Measurements from ENCODE around the gene ICAM2.

DNA sequence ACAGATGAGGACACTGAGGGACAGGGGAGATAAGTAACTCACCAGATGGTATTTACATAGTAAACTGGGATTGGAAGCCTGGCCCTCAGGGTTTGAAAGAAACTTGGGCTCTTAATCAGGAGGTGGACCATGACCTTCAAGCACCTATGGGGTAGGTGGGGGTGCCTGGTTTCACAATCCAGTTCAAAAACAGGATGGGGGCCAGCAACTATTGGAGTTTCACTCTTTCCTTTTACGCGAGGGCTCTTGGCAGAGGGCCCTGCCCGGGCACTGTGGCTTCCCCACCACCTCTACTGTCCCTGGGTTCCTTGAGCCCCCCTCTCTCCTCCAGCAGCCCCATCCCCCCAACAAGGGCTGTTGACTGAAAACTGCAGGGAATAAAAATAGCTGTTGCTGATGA, 33.6 kb downstream of the ICAM2 start:
- TF ChIP-seq EZH2 (IDR thresholded peaks at IDR 0.05; ENCODE audit: insufficient read depth, poor library complexity, severe bottlenecking) (no peak), EZH2phosphoT487 (IDR thresholded peaks at IDR 0.05; ENCODE audit: insufficient read depth, low read depth) (no peak)
